Stimulated activated CD4-positive, alpha-beta T cell treated with anti-CD3 and anti-CD28 coated beads, Interleukin-4, amount 100 ng/mL, for 48 hours (primary cell): Measurements from ENCODE around the gene PBLD.

Experiments
- DNase-seq, 2 donors: peaks; one replicate each; pipeline ENCODE4 v3.0.0-alpha.2; 2020; ENCODE audit warnings: low read depth in 2 of 2

The PBLD gene

GRCh38 chr10:68332259-68333057 lies at the start of gene PBLD:
TSS of gene PBLD (minus strand) at chr10:68332928. CDS start at chr10:68306844, 26,084 bp downstream.
- DNase-seq = peak; percentile 41 to 45

GRCh38 chr10:68371604-68372003 lies 38.9 kb upstream of the PBLD start:
- DNase-seq = no peak

GRCh38 chr10:68367121-68367520 lies 34.4 kb upstream of the PBLD start:
- no peak for DNase-seq

- DNase-seq = no peak
Measured at GRCh38 chr10:68366600-68366999, 33.9 kb upstream of the PBLD start.

GRCh38 chr10:68365611-68366010 lies 32.9 kb upstream of the PBLD start:
- DNase-seq = no peak

GRCh38 chr10:68364101-68364886 lies 31.6 kb upstream of the PBLD start:
- DNase-seq = no peak

GRCh38 chr10:68362590-68362989 lies 29.9 kb upstream of the PBLD start:
- no peak for DNase-seq

- DNase-seq = no peak
Measured at GRCh38 chr10:68359189-68359588, 26.5 kb upstream of the PBLD start.

- DNase-seq = no peak
Measured at GRCh38 chr10:68353537-68353936, 20.8 kb upstream of the PBLD start.

GRCh38 chr10:68348265-68348741 lies 15.6 kb upstream of the PBLD start:
- peak; percentile 13 to 15 for DNase-seq

- DNase-seq = no peak
Measured at GRCh38 chr10:68346774-68347173, 14.0 kb upstream of the PBLD start.

GRCh38 chr10:68345621-68346020 lies 12.9 kb upstream of the PBLD start:
- DNase-seq = no peak

- no peak for DNase-seq
Measured at GRCh38 chr10:68342909-68343516, 10.3 kb upstream of the PBLD start.

GRCh38 chr10:68340358-68341080 lies 7.8 kb upstream of the PBLD start:
- no peak for DNase-seq

GRCh38 chr10:68336754-68337351 lies 4.1 kb upstream of the PBLD start:
- no peak for DNase-seq

- DNase-seq = no peak
Measured at GRCh38 chr10:68334672-68335467, 2.1 kb upstream of the PBLD start.

- no peak for DNase-seq
Measured at GRCh38 chr10:68333440-68334431, 1.0 kb upstream of the PBLD start.

- no peak for DNase-seq
Measured at GRCh38 chr10:68333058-68333395, 299 bp upstream of the PBLD start.
